Heart right ventricle (tissue), 16 donors: ENCODE measurements around the gene KRTAP5-1. TPM values are rescaled to one million over a fixed set of nuclear protein-coding genes. Genes with fewer than 3 reads are reported as not detected.

Experiments used
- ATAC-seq, 8 donors: fragments of 200-7000 bp; cut with Tn5 transposase; one replicate each; pipeline ENCODE4 v1.9.1; 2020; ENCODE audit warnings: mild to moderate bottlenecking in 8 of 8, moderate library complexity in 8 of 8, moderate number of reproducible peaks in 1 of 8
- DNase-seq, 2 donors: peaks; one replicate each; pipeline ENCODE4 v3.0.0-alpha.2; 2020
- H3K27ac ChIP-seq, 10 donors: fragments of 200-600 bp; sonication (generic) in 2 of 10; one replicate each; pipeline versions ENCODE4 v1.5.0 to v1.8.0; 2020 to 2022; ENCODE audit warnings: mild to moderate bottlenecking in 3 of 10
- H3K27me3 ChIP-seq, 7 donors: fragments of 200-600 bp; one replicate each; pipeline ENCODE4 v1.8.0; 2021 to 2022; ENCODE audit warnings: mild to moderate bottlenecking in 2 of 7
- H3K36me3 ChIP-seq, 9 donors: fragments of 200-600 bp; sonication (generic) in 1 of 9; one replicate each; pipeline versions ENCODE4 v1.5.0 to v1.8.0; 2020 to 2022; ENCODE audit warnings: mild to moderate bottlenecking in 2 of 9
- H3K4me1 ChIP-seq, 9 donors: fragments of 200-600 bp; sonication (generic) in 1 of 9; one replicate each; pipeline versions ENCODE4 v1.5.0 to v1.8.0; 2020 to 2022; ENCODE audit warnings: mild to moderate bottlenecking in 4 of 9
- H3K4me3 ChIP-seq, 10 donors: fragments of 200-600 bp; sonication (generic) in 2 of 10; one replicate each; pipeline versions ENCODE4 v1.5.0 to v1.8.0; 2020 to 2022; ENCODE audit warnings: mild to moderate bottlenecking in 7 of 10, moderate library complexity in 2 of 10
- H3K9me3 ChIP-seq, 11 donors: fragments of 200-600 bp in 10 of 11; sonication (generic) in 2 of 11; one replicate each; pipeline versions ENCODE4 v1.5.0 to v1.8.0; 2013 to 2022; ENCODE audit warnings: mild to moderate bottlenecking in 2 of 11, control low read depth in 1 of 11, moderate library complexity in 1 of 11
- WGBS, 2 donors: extraction: QIAGEN DNeasy Blood & Tissue Kit; methylation state at CpG; one replicate each; pipeline ENCODE4 v1.1.7; 2013; ENCODE audit warnings: inconsistent platforms in 1 of 2; 5-methylcytosine and 5-hydroxymethylcytosine counted together
- intact Hi-C, 10 donors: fragments of 100-400 bp; cut with DNase I; formaldehyde crosslinking; loops; one replicate each; pipeline versions ENCODE4 v1.11.1 to v1.14.2; 2022
- polyA plus RNA-seq, 2 donors: library from polyadenylated mRNA; stranded (reverse); fragments of 200-250 nt; gene quantifications; one replicate each; pipeline ENCODE4 v1.2.3, GENCODE V29; 2013
- total RNA-seq, 10 donors: library from RNA; stranded (reverse); fragmentation: NEBNext Ultra II Directional in 3 of 10; extraction: Animal tissue kit (Norgen Biotek cat#: 25700) in 3 of 10; gene quantifications; one replicate each; pipeline versions ENCODE4 v1.2.1 to v1.2.4, GENCODE V29; 2021 to 2023
- TF ChIP-seq, protein P1 (sequence below), 9 donors: fragments of 200-600 bp; sonication (generic) in 2 of 9; IDR thresholded peaks; one replicate each; pipeline versions ENCODE4 v1.5.0 to v1.8.0; 2021 to 2022; ENCODE audit warnings: antibody characterized with exemption in 9 of 9, mild to moderate bottlenecking in 5 of 9, moderate library complexity in 1 of 9
- donor health status: Arrhythmogenic right ventricular cardiomyopathy.
- donor health status: ischemic (EF 13 %, LVEDD 7.1; RV severe dilation, severe dysfunction).
- donor health status: healthy with polysubstance abuse.
- donor health status: DM: no; HTN: yes; CAD: no.
- donor health status: DM: no; HTN: no; CAD: no.
- donor health status: ischemic (EF 25% LVEDD 6.9; RV normal size, moderate dysfunction).
- donor health status: ischemic (EF 25% LVEDD 5.7; RV mildly dilated, moderate dysfunction).
- donor health status: healthy.
- donor health status: DM: yes; HTN: yes; CAD: no.
- donor health status: Ischemic cardiomyopathy.
- donor health status: ischemic (EF 35%, LVEDD 5.7; RV mildly dilated, moderate dysfunction).
- donor health status: nonischemic (EF 11% LVEDD 7.7; RV severe dilation, severe dysfunction).
- donor health status: DM: yes; HTN: yes; CAD: no.
- donor health status: PGD.
- donor health status: ischemic (EF 29% LVEDD 5.4; RV normal size, mild dysfunction).
- donor health status: nonischemic (EF 23%, LVEDD 6.1; RV moderate dilation, normal function).

The KRTAP5-1 gene
- total and polyA plus RNA-seq, 12 donors = not detected

DNA sequence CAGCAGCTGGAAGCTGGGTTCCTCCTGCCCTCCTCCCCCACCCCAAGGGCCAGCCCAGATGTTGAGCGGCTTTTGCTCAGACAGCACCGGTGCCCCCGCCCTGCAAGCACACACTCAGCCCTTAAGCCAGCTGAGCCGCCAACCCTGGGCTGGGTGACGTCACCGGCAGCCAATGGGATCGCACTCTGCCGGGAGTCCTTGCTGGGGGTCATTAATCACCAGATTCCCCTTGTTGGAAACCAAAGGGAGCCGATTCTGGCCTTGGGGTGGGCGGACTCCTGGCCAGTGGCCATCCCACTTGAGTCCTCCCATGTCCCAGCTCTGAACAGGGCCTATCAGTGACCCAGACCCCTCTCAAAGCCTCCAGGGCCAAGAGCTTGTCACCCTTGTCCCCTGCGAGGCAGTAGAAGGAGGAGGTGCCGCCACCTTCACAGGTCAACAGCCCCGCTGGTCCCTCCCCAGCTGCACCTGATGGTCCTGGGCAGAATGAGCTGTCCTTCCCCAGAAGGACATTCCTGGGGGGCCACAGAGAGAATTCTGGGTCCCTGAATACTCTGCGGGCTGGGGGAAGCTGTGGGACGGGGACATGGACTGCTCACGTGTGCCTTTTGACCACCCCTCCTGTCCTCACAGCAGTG is 20.4 kb downstream of the KRTAP5-1 start:
- Histone ChIP-seq H3K36me3 (peaks cover 0 to 66% (median 12%) of the 10 kb centered on the region in 9 donors), H3K27me3 (peaks cover 0 to under 1% (median 0%) of the 10 kb centered on the region in 7 donors), H3K9me3 (no peaks in the 10 kb centered on the region), H3K4me1 (peaks cover 4 to 75% (median 44%) of the 10 kb centered on the region in 9 donors), H3K4me3 (no peak overlapping the region), H3K27ac (peak overlapping the region in 6 of 10 donors; percentile 48 to 79 (median 75))
- TF ChIP-seq, protein P1, sequence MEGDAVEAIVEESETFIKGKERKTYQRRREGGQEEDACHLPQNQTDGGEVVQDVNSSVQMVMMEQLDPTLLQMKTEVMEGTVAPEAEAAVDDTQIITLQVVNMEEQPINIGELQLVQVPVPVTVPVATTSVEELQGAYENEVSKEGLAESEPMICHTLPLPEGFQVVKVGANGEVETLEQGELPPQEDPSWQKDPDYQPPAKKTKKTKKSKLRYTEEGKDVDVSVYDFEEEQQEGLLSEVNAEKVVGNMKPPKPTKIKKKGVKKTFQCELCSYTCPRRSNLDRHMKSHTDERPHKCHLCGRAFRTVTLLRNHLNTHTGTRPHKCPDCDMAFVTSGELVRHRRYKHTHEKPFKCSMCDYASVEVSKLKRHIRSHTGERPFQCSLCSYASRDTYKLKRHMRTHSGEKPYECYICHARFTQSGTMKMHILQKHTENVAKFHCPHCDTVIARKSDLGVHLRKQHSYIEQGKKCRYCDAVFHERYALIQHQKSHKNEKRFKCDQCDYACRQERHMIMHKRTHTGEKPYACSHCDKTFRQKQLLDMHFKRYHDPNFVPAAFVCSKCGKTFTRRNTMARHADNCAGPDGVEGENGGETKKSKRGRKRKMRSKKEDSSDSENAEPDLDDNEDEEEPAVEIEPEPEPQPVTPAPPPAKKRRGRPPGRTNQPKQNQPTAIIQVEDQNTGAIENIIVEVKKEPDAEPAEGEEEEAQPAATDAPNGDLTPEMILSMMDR (IDR thresholded peaks at IDR 0.05) = no peak
- intact Hi-C loops = no loop called here
- WGBS, 2 donors = 39 to 50% methylated on average over 16 of the region's 16 CpGs
- peak; percentile 48 to 77 (median 58) for ATAC-seq
- peak; percentile 69 to 80 for DNase-seq

DNA sequence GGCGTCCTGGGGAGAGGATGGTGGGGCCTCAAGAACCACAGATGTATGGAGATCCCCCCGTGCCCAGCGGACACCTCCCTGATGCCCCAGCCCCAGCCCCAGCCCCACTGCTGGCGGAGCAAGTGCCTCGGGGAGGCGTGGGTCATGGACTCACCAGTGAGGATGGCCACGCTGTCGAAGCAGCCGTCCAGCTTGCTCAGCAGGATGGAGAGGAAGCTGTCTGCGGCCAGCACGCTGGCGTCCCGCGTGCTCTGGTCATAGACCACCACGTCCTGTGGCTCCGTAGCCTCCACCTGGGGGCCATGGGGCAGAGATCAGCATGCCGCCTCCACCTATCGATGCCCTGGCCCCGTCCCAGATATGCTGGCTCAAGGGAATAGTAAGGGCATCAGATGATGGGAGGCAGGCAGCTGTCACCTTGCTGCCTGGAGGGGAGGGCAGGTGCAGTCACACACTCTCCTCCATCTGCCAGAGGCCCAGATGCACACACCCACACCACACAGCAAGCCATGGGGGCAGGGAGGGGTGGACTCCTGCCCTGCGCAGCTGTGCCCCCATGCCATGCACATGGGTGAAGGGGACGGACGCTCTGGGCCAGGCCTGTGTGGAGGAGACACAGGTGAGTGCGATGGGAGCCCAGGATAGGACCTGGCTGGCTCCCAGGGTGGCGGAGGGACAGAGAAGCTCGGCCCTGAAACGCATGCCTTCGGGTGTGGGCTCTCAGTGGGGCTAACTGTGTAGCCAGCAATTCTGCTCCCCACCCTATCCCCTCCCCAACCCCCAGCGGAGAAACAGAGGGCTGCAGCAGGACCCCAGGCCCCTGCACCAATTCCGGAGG is 21.2 kb downstream of the KRTAP5-1 start:
- no peaks in the 10 kb centered on the region for H3K9me3 ChIP-seq
- H3K27me3 ChIP-seq = no peaks in the 10 kb centered on the region
- intact Hi-C loops = no loop called here
- no peak for DNase-seq
- peaks cover 0 to 63% (median 12%) of the 10 kb centered on the region in 9 donors for H3K36me3 ChIP-seq
- peaks cover 7 to 75% (median 45%) of the 10 kb centered on the region in 9 donors for H3K4me1 ChIP-seq
- 85 to 89% methylated on average over 28 to 29 of the region's 29 CpGs for WGBS, 2 donors
- H3K4me3 ChIP-seq = no peak overlapping the region
- ATAC-seq = no peak
- peak overlapping the region in 4 of 10 donors; percentile 34 to 79 (median 75) for H3K27ac ChIP-seq
- TF ChIP-seq, protein P1 (IDR thresholded peaks at IDR 0.05) = no peak

DNA sequence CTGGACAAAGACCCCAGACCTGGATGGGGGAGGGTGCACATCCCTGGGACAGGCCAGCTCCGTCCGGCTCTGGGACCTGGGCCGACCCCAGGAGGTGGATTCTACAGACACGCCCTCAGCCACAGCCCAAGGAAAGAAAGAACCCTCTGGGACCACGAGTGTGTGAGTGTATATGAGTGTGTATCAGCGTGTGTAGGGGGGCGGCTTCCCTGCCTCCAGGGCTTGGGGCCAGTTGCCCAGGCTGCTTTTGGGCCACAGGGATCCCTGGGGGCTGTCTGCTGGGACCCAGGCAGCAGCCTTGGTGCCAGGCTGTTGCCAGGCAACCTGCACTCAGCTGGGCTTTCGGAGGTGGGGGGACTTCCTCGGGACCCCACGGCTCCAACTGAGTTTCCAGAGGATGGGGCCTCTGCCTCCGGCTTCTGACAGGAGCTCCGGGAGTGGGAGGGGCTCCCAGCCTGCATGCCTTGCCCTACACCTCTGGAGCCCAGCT is 21.9 kb downstream of the KRTAP5-1 start:
- DNase-seq (no peak), ATAC-seq (no peak)
- Histone ChIP-seq H3K36me3 (peaks cover 0 to 63% (median 12%) of the 10 kb centered on the region in 9 donors), H3K27ac (no peak overlapping the region), H3K4me3 (no peak overlapping the region), H3K9me3 (no peaks in the 10 kb centered on the region), H3K27me3 (no peaks in the 10 kb centered on the region), H3K4me1 (peaks cover 13 to 75% (median 46%) of the 10 kb centered on the region in 9 donors)
- TF ChIP-seq, protein P1 (IDR thresholded peaks at IDR 0.05) = no peak
- intact Hi-C loops = no loop called here
- 80 to 82% methylated on average over 12 of the region's 12 CpGs for WGBS, 2 donors

DNA sequence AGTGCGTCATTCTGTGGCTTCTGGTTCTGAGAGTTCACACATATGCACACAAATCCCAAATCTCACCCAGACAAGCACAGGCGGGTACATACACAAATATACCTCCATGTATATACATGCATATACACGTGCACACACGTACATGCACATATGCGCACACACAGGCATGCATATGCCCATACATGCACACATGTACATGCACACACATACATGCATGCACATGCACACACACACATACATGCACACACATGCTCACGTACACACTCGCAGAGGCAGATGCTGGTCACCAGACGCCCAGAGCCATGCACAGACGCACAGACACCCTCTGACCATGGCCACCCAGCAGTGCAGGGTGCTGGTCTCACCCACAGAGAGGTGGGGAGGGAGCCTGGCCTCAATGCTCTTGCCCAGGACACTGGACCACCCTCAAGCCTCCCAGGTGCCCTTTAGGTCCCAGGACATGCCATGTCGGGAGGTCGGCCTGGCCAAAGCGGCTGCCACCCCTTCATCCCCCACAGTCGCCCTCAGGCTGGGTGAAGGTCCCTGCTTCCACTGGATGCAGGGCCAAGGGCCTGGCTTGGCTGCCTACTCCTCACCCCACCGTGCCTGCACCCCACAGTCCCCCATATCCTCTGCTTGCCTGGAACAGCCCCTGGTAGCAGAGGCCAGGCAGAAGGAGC is 22.5 kb downstream of the KRTAP5-1 start:
- DNase-seq = no peak
- Histone ChIP-seq H3K4me1 (peaks cover 19 to 75% (median 48%) of the 10 kb centered on the region in 9 donors), H3K36me3 (peaks cover 0 to 69% (median 13%) of the 10 kb centered on the region in 9 donors), H3K4me3 (no peak overlapping the region), H3K27me3 (no peaks in the 10 kb centered on the region), H3K27ac (no peak overlapping the region), H3K9me3 (no peaks in the 10 kb centered on the region)
- TF ChIP-seq, protein P1 (IDR thresholded peaks at IDR 0.05) = no peak
- intact Hi-C loops = no loop called here
- no peak for ATAC-seq
- 95 to 96% methylated on average over 14 of the region's 14 CpGs for WGBS, 2 donors
